HepG2 (cell line): ENCODE data around the gene HINT1. TPM values are rescaled to one million over a fixed set of nuclear protein-coding genes. Genes with fewer than 3 reads are reported as not detected.

Source experiments
- ATM ChIP-seq: fragments of 450-650 bp; IDR thresholded peaks from 2 replicates; pipeline ENCODE4 v1.7.1; 2017; ENCODE audit warnings: mild to moderate bottlenecking, borderline replicate concordance
- GATAD2A ChIP-seq: IDR thresholded peaks from 2 replicates; pipeline ENCODE4 v1.6.1; 2016
- HNRNPK ChIP-seq: fragments of 200-400 bp; formaldehyde crosslinking; IDR thresholded peaks from 2 replicates; pipeline ENCODE4 v1.6.1; 2018; ENCODE audit warnings: low read length, low read depth, moderate library complexity, mild to moderate bottlenecking; ENCODE audit not compliant: poor library complexity, severe bottlenecking
- MAFG ChIP-seq: sonication (generic); formaldehyde crosslinking; IDR thresholded peaks from 2 replicates; pipeline ENCODE4 v1.5.1; 2020; ENCODE audit warnings: mild to moderate bottlenecking, missing genetic modification reagents
- NR2F6 ChIP-seq, 2 experiments: IDR thresholded peaks; 2 replicates each; pipeline ENCODE4 v1.6.1; 2016; ENCODE audit warnings: antibody characterized with exemption in 1 of 2, mild to moderate bottlenecking in 1 of 2
- PLSCR1 ChIP-seq: sonication (generic); formaldehyde crosslinking; IDR thresholded peaks from 2 replicates; pipeline ENCODE4 v1.5.0; 2020; ENCODE audit warnings: missing genetic modification reagents, mild to moderate bottlenecking, borderline replicate concordance
- RFX3 ChIP-seq: IDR thresholded peaks from 2 replicates; pipeline ENCODE4 v1.6.1; 2016; ENCODE audit warnings: missing biosample characterization, missing genetic modification reagents
- SMAD9 ChIP-seq: sonication (generic); formaldehyde crosslinking; IDR thresholded peaks from 2 replicates; pipeline ENCODE4 v1.5.1; 2020; ENCODE audit warnings: mild to moderate bottlenecking, missing genetic modification reagents
- SPEN ChIP-seq: sonication (generic); formaldehyde crosslinking; IDR thresholded peaks from 2 replicates; pipeline ENCODE4 v1.5.1; 2020; ENCODE audit warnings: low read depth, mild to moderate bottlenecking, missing genetic modification reagents
- TERF1 ChIP-seq: sonication (generic); formaldehyde crosslinking; IDR thresholded peaks from 2 replicates; pipeline ENCODE4 v1.8.0; 2022; ENCODE audit warnings: mild to moderate bottlenecking, missing genetic modification reagents, moderate library complexity
- TOE1 ChIP-seq: sonication (generic); formaldehyde crosslinking; IDR thresholded peaks from 2 replicates; pipeline ENCODE4 v1.4.0; 2020; ENCODE audit warnings: mild to moderate bottlenecking, missing genetic modification reagents
- U2AF1 ChIP-seq: fragments of 200-400 bp; formaldehyde crosslinking; optimal IDR thresholded peaks from 2 replicates; pipeline ENCODE3; 2017; ENCODE audit warnings: mild to moderate bottlenecking, low read depth, low read length
- ZBTB37 ChIP-seq: sonication (generic); formaldehyde crosslinking; IDR thresholded peaks from 2 replicates; pipeline ENCODE4 v1.4.0; 2020; ENCODE audit warnings: mild to moderate bottlenecking, missing genetic modification reagents
- ZNF44 ChIP-seq: sonication (generic); formaldehyde crosslinking; IDR thresholded peaks from 2 replicates; pipeline ENCODE4 v1.5.1; 2020; ENCODE audit warnings: mild to moderate bottlenecking, missing genetic modification reagents
- ZNF558 ChIP-seq: sonication (generic); formaldehyde crosslinking; IDR thresholded peaks from 2 replicates; pipeline ENCODE4 v1.9.0; 2022; ENCODE audit warnings: mild to moderate bottlenecking, missing genetic modification reagents, borderline replicate concordance
- ZNF574 ChIP-seq: sonication (generic); formaldehyde crosslinking; IDR thresholded peaks from 2 replicates; pipeline ENCODE4 v1.4.0; 2020; ENCODE audit warnings: missing genetic modification reagents
- ZNF597 ChIP-seq: sonication (generic); formaldehyde crosslinking; IDR thresholded peaks from 2 replicates; pipeline ENCODE4 v1.5.0; 2020; ENCODE audit warnings: missing genetic modification reagents
- ZSCAN30 ChIP-seq: sonication (generic); formaldehyde crosslinking; IDR thresholded peaks from 2 replicates; pipeline ENCODE4 v1.5.0; 2020; ENCODE audit warnings: mild to moderate bottlenecking, missing genetic modification reagents
- polyA plus RNA-seq, 8 experiments: library from polyadenylated mRNA; depleted of rRNA in 3 of 8; stranded (reverse) in 7 of 8; unstranded in 1 of 8; fragments of >200 nt; fragmentation: Illumina TruSeq in 4 of 8; extraction: Trizol in 4 of 8; gene quantifications; 2 replicates each; pipeline versions ENCODE4 v1.2.1 to v1.2.3, GENCODE V29; 2011 to 2016; ENCODE audit warnings: low read depth in 4 of 8, missing spikeins in 1 of 8, mixed read lengths in 1 of 8; ENCODE audit not compliant: insufficient read depth in 1 of 8
- total RNA-seq, 5 experiments: library from RNA; depleted of rRNA; stranded (reverse); fragments of >200 nt; fragmentation: Illumina TruSeq; extraction: Trizol; gene quantifications; 2 replicates each; pipeline ENCODE4 v1.2.3, GENCODE V29; 2016; ENCODE audit warnings: low read depth in 1 of 5

The HINT1 gene
- total and polyA plus RNA-seq, 2 of the 13 experiments (the other 11 are each of a cell fraction or from before 2014, with no cell fraction given), result 428 to 997 TPM

GRCh38 chr5:131164191-131165118 lies 601 bp downstream of the HINT1 start (continued):
- TF ChIP-seq TERF1, result no peak
- TF ChIP-seq ZNF574 (CRISPR knock-in tag), result no peak
- TF ChIP-seq ZNF44, result no peak
- no peak; the same call in 1 of the 2 replicates for TF ChIP-seq RFX3
- TF ChIP-seq ZBTB37 (CRISPR knock-in tag), result no peak
- peak; percentile 35; the same call in 1 of the 2 replicates for TF ChIP-seq SMAD9
- TF ChIP-seq NR2F6 (IDR thresholded peaks at IDR 0.05), result no peak
- TF ChIP-seq NR2F6 (CRISPR knock-in tag; IDR thresholded peaks at IDR 0.05), result no peak
- TF ChIP-seq ZSCAN30 (CRISPR knock-in tag), result no peak; the same call in 1 of the 2 replicates
- TF ChIP-seq ZNF558 (CRISPR knock-in tag), result no peak
- no peak for TF ChIP-seq MAFG (CRISPR knock-in tag)
- no peak for TF ChIP-seq PLSCR1
- no peak for TF ChIP-seq ATM
- TF ChIP-seq SPEN (CRISPR knock-in tag), result peak; percentile 49; the same call in 1 of the 2 replicates
- TF ChIP-seq U2AF1, result no peak
- TF ChIP-seq TOE1 (CRISPR knock-in tag), result no peak
- TF ChIP-seq HNRNPK, result peak; percentile 94
- TF ChIP-seq ZNF597 (CRISPR knock-in tag), result no peak
- TF ChIP-seq GATAD2A (CRISPR knock-in tag), result no peak
